GM19397 (cell line): ENCODE measurements around the gene ZNF157.

Experiments
- ATAC-seq: cut with Tn5 transposase; IDR thresholded peaks from one replicate; pipeline ENCODE4 v1.9.1; 2021; ENCODE audit warnings: mild to moderate bottlenecking, moderate library complexity; ENCODE audit not compliant: unreplicated experiment

Gene ZNF157

DNA sequence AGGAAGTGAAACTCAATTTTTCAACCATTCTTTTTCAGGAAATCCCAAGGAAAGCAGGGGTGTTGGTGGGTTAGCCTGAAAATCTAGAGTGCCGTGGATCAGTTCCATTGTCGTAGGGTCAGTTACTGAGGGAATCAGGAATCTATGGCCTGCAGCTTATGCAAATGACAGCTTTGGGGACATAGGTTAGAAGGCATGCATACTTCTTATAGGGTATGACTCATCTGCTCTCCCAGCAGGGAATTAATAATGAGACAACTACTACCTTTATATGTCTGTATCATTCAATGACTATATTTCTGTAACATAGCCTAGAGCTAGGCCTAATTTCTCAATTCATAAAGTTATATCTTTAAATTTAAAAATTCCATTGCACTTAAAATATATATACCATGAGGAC lies 76.1 kb downstream of the ZNF157 start:
- no peak for ATAC-seq

DNA sequence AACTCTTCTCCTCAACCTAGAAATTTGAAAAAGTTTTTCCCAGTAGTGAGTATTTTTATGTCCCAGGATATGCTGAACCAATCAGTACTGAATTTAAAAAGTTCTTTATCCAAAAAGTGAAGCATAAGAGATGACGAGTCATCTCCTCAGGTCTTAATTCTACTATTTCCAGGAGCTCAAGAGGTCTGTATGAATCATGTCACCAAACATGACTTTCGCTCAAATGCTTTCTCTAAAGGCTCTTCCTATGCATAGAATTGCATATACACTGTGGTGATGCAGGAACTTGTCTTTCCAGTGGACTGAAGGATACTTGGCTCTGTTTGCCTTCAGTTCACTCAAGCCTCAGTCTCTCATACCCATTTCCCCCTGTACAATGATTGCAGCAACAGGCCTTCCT lies 76.6 kb downstream of the ZNF157 start:
- no peak for ATAC-seq

DNA sequence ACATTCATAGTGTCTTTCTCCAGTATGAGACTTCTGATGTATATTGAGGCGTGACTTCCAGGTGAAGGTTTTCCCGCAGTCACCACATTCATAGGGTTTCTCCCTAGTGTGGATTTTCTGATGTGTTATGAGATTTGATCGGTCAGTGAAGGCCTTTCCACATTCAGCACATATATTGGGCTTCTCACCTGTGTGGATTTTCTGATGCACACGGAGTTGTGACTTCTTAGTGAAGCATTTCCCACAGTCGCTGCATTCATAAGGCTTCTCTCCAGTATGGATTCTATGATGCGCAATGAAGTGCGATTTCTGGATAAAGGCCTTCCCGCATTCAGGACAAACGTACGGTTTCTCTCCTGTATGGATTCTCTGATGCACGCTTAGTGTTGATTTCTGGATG lies 77.2 kb downstream of the ZNF157 start:
- ATAC-seq = no peak

DNA sequence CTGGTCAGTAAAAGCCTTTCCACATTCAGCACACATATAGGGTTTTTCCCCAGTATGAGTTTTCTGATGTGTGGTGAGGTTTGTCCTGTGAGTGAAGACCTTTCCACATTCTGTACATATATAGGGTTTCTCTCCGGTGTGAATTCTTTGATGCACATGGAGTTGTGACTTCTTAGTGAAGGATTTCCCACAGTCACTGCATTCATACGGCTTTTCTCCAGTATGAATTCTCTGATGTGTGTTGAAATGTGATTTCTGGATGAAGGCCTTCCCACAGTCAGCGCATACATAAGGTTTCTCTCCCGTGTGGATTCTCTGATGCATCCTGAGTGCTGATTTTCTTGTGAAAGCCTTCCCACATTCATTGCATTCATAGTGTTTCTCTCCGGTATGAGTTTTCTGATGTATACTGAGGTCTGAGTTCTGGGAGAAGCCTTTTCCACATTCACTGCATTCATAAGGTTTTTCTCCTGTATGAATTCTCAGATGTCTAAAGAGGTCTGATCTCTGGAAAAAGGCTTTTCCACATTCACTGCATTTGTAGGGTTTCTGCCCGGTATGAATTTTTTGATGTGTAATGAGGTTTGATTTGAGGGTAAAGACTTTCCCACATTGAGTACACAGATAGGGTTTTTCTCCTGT lies 77.9 kb downstream of the ZNF157 start:
- ATAC-seq = no peak

DNA sequence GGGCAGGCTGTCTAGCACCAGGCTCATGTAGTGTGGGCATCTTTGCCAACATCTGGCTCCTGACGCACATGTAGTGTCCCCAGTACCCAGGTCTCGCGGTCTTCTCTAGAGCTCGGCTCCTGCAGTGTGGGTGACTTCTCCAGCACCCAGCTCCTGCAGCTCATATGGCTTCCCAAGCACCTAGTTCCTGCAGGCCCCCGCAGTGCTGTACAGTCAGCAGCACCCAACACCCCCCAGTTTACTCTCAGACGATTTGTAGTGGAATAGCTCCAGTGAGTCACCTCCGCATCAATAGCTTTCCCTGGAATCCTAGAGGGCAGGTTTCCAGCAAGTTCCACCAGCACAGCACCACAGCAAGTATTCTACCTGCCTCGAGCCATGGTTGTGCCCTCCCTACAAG lies 81.7 kb downstream of the ZNF157 start:
- no peak for ATAC-seq

DNA sequence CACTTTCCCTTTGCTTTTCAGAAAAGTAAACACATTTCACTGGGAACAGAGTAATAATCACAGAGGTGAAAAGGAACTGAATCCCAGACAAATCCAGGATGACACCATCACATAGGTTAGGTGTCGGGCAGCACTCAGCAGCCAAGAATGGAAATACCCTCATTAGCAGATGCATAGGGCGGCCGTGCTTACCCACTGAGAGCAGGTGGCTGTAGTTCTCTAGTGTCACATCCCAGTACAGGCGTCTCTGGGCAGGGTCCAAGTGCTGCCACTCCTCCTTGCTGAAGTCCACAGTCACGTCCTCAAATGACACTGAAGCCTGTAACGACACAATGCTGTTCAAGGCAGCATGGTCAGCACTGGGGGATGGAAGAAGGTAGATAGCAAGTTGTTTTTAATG lies 85.7 kb downstream of the ZNF157 start:
- no peak for ATAC-seq

DNA sequence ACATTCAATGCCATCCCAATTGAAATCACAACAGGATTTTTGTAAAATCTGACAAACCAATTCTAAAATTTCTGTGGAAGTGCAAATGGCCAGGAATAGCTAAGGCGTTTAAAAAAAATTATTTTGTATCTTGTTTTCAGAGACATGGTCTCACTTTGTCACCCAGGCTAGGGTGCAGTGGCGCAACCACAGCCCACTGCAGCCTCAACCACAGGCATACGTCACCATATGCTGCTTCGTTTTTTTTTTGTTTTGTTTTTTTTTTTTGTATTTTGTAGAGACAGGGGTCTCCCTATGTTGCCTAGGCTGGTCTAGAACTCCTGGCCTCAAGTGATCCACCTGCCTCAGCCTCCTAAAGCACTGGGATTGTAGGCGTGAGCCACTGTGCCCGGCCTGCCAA lies 88.2 kb downstream of the ZNF157 start:
- ATAC-seq = no peak

DNA sequence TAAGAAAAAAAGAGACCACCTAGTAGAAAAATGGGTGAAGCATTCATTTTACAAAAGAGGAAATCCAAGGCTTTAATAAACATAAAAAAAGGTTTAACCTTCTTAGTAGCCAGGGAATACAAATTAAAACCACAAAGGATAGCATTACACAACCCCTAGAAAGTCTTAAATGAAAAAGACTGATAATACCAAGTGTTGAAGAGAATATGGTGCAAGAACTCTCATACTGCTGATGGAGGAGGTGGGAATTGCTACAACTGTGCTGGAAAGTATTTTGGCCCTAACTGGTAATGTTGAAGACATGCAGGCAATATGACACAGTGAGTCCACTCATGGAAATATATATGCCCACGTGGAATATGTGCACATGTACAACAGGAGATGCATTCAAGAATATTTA lies 90.2 kb downstream of the ZNF157 start:
- no peak for ATAC-seq
